Measurements from ENCODE around the gene CACNG3.

The CACNG3 gene

DNA sequence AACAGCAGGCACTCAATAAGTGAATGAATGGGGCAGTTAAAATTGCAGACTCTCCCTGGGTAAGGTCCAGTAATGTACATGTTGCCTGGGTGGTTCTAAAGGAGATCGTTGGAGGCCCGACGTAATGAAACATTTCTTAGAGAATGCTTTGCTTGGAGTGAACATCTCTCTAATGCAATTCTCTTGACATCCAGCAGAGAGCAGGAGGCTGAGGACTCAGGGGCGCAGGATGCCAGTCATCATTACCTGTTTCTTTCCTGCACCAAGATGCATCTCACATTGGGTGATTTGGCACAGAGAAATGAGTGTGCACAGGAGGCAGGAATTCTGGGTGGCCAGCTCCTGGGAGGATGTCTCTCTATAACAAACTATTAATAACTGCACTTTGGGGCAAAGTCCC is 152.9 kb downstream of the CACNG3 start:
- DNase-seq = no peak
